GM10266 (cell line): ENCODE results near the gene UTP15.

Source experiments
- DNase-seq: peaks from one replicate; pipeline ENCODE4 v3.0.0; 2012; ENCODE audit errors: extremely low spot score
- CTCF ChIP-seq: IDR thresholded peaks from 2 replicates; pipeline ENCODE4 v1.5.1; 2012; ENCODE audit warnings: mild to moderate bottlenecking, low read depth; ENCODE audit not compliant: control insufficient read depth, insufficient read depth; ENCODE audit errors: missing control alignments

UTP15 gene

GRCh38 chr5:73623901-73624404, 58.4 kb downstream of the UTP15 start:
- no peak for DNase-seq
- no peak for TF ChIP-seq CTCF

- no peak for DNase-seq
- no peak for TF ChIP-seq CTCF
Measured at GRCh38 chr5:73624888-73625287, 59.3 kb downstream of the UTP15 start.

GRCh38 chr5:73625372-73625943, 59.9 kb downstream of the UTP15 start:
- DNase-seq = peak; percentile 16
- no peak for TF ChIP-seq CTCF

- peak; percentile 47 for DNase-seq
- TF ChIP-seq CTCF = no peak
Measured at GRCh38 chr5:73625944-73626811, 60.6 kb downstream of the UTP15 start, which contains the start of gene ARHGEF28. Gene ARHGEF28, plus strand, starts transcription at chr5:73626196. Its CDS starts 58,656 bp downstream, at chr5:73684852.

GRCh38 chr5:73626814-73627313, 61.3 kb downstream of the UTP15 start:
- no peak for DNase-seq
- TF ChIP-seq CTCF = no peak

- DNase-seq = no peak
- TF ChIP-seq CTCF = no peak
Measured at GRCh38 chr5:73629456-73629855, 63.9 kb downstream of the UTP15 start.
